K562 (cell line): ENCODE data around the gene MCM7. TPM values are rescaled to one million over a fixed set of nuclear protein-coding genes. Genes with fewer than 3 reads are reported as not detected.
A peak's percentile ranks its signal among the peaks of the same experiment; 100 is the strongest.

Experiments used
- CGGBP1 ChIP-seq: fragments of 250-450 bp; sonication (Bioruptor Pico); IDR thresholded peaks from 2 replicates; pipeline ENCODE4 v1.9.0; 2021; ENCODE audit warnings: mild to moderate bottlenecking
- CHD4 ChIP-seq: fragments of 200-600 bp; sonication (generic); IDR thresholded peaks from 3 replicates; pipeline ENCODE4 v1.6.1; 2012; ENCODE audit warnings: low read depth, mild to moderate bottlenecking, mixed read lengths, low read length, inconsistent platforms; ENCODE audit not compliant: insufficient read depth, insufficient replicate concordance, poor library complexity, severe bottlenecking
- CLOCK ChIP-seq: fragments of 250-450 bp; sonication (Bioruptor Pico); IDR thresholded peaks from 2 replicates; pipeline ENCODE4 v1.4.0; 2020; ENCODE audit warnings: mild to moderate bottlenecking, moderate library complexity, borderline replicate concordance
- DEAF1 ChIP-seq: fragments of 450-650 bp; formaldehyde crosslinking; IDR thresholded peaks from 2 replicates; pipeline ENCODE4 v1.4.0; 2020; ENCODE audit warnings: mild to moderate bottlenecking, moderate library complexity
- FOXM1 ChIP-seq, 2 experiments: fragments of 450-650 bp in 1 of 2; sonication (generic) in 1 of 2; formaldehyde crosslinking in 1 of 2; IDR thresholded peaks; 2 replicates each; pipeline versions ENCODE4 v1.6.1 to v1.9.0; 2017 to 2022; ENCODE audit warnings: low read depth in 2 of 2, mild to moderate bottlenecking in 2 of 2, missing genetic modification reagents in 1 of 2, moderate library complexity in 1 of 2
- MLLT1 ChIP-seq, 2 experiments: fragments of 450-650 bp; IDR thresholded peaks; 2 replicates each; pipeline ENCODE4 v1.6.1; 2016
- MTA2 ChIP-seq: fragments of 450-650 bp; IDR thresholded peaks from 2 replicates; pipeline ENCODE4 v1.6.1; 2016; ENCODE audit warnings: low read depth
- NEUROD1 ChIP-seq: fragments of 150-350 bp; IDR thresholded peaks from 2 replicates; pipeline ENCODE4 v1.6.1; 2014; ENCODE audit warnings: borderline replicate concordance, low read length, low read depth; ENCODE audit not compliant: partially characterized antibody
- PKNOX1 ChIP-seq: fragments of 450-650 bp; IDR thresholded peaks from 2 replicates; pipeline ENCODE4 v1.6.1; 2016
- PML ChIP-seq: IDR thresholded peaks from 2 replicates; pipeline ENCODE4 v1.6.1; 2012; ENCODE audit warnings: low read length, inconsistent platforms
- POLR2AphosphoS2 ChIP-seq: IDR thresholded peaks from 2 replicates; pipeline ENCODE4 v1.6.1; 2012; ENCODE audit warnings: low read length, improper control_type of control experiment
- POU5F1 ChIP-seq: fragments of 150-350 bp; IDR thresholded peaks from 2 replicates; pipeline ENCODE4 v1.6.1; 2014; ENCODE audit warnings: borderline replicate concordance, low read length, low read depth, mild to moderate bottlenecking; ENCODE audit not compliant: partially characterized antibody
- SIN3B ChIP-seq: fragments of 450-650 bp; IDR thresholded peaks from 2 replicates; pipeline ENCODE4 v1.6.1; 2017; ENCODE audit warnings: low read depth, mild to moderate bottlenecking, moderate library complexity
- SREBF1 ChIP-seq: fragments of 150-350 bp; IDR thresholded peaks from 2 replicates; pipeline ENCODE4 v1.6.1; 2014; ENCODE audit warnings: antibody characterized with exemption, low read depth, low read length, borderline replicate concordance
- SREBF2 ChIP-seq: sonication (generic); formaldehyde crosslinking; IDR thresholded peaks from 2 replicates; pipeline ENCODE4 v1.4.0; 2020; ENCODE audit warnings: mild to moderate bottlenecking, missing genetic modification reagents
- SUPT5H ChIP-seq: fragments of 450-650 bp; IDR thresholded peaks from 2 replicates; pipeline ENCODE4 v1.6.1; 2016
- TCF3 ChIP-seq: sonication (generic); formaldehyde crosslinking; IDR thresholded peaks from 2 replicates; pipeline ENCODE4 v1.4.0; 2020; ENCODE audit warnings: mild to moderate bottlenecking, missing genetic modification reagents
- ZFX ChIP-seq: sonication (generic); formaldehyde crosslinking; IDR thresholded peaks from 2 replicates; pipeline ENCODE4 v1.8.0; 2022; ENCODE audit warnings: mild to moderate bottlenecking, missing genetic modification reagents, moderate library complexity
- ZNF121 ChIP-seq: sonication (generic); formaldehyde crosslinking; conservative IDR thresholded peaks from 2 replicates; pipeline ENCODE4 v1.8.0; 2022; ENCODE audit warnings: missing genetic modification reagents
- ZNF197 ChIP-seq: fragments of 200-800 bp; sonication (Bioruptor generic); IDR thresholded peaks from 2 replicates; pipeline ENCODE4 v1.6.1; 2016; ENCODE audit warnings: low read depth, missing genetic modification characterization, missing compliant biosample characterization
- polyA plus RNA-seq, 8 experiments: library from polyadenylated mRNA; depleted of rRNA in 4 of 8; stranded (reverse) in 5 of 8; unstranded in 3 of 8; fragments of >200 nt; fragmentation: Nextera tagmentation in 2 of 8; fragmentation: Illumina TruSeq in 1 of 8; extraction: Ambion mirVana in 2 of 8; extraction: Trizol in 1 of 8; gene quantifications; 2 replicates each; pipeline versions ENCODE4 v1.2.1 to v1.2.3, GENCODE V29; 2011 to 2014; ENCODE audit warnings: inconsistent platforms in 1 of 8, missing spikeins in 1 of 8
- total RNA-seq, 7 experiments: library from RNA; depleted of rRNA in 6 of 7; stranded (reverse); fragments of >200 nt in 6 of 7; fragmentation: Illumina TruSeq in 2 of 7; extraction: Trizol in 2 of 7; gene quantifications; 2 replicates each; pipeline versions ENCODE4 v1.2.1 to v1.2.3, GENCODE V29; 2011 to 2021; ENCODE audit warnings: low replicate concordance in 1 of 7

The MCM7 gene
- total and polyA plus RNA-seq, 9 of the 15 experiments (the other 6 are each of a cell fraction or from before 2014, with no cell fraction given) = 329 to 856 (median 437) TPM

- peak; percentile 49 to 99; a peak in 3 of 4 replicates for TF ChIP-seq MLLT1 (IDR thresholded peaks at IDR 0.05)
- peak; percentile 86 for TF ChIP-seq SUPT5H
- TF ChIP-seq FOXM1 (IDR thresholded peaks at IDR 0.05; ENCODE audit: low read depth) = 0 out of 2 replicates have a peak, but pooled peaks have one; percentile 15
- no peak for TF ChIP-seq FOXM1 (CRISPR knock-in tag; IDR thresholded peaks at IDR 0.05; ENCODE audit: low read depth)
- TF ChIP-seq NEUROD1 = peak; percentile 89
- TF ChIP-seq ZNF121 (CRISPR knock-in tag) = no peak
- TF ChIP-seq ZNF197 (CRISPR knock-in tag) = no peak
- 0 out of 2 replicates have a peak, but pooled peaks have one; percentile 62 for TF ChIP-seq CGGBP1 (CRISPR knock-in tag)
- peak; percentile 95 for TF ChIP-seq SIN3B
- TF ChIP-seq CHD4 = no peak
- TF ChIP-seq PML = peak; percentile 74
- TF ChIP-seq POU5F1 = peak; percentile 14
- peak; percentile 55; the same call in 1 of the 2 replicates for TF ChIP-seq TCF3
- peak; percentile 97 for TF ChIP-seq PKNOX1
- TF ChIP-seq CLOCK = no peak
- TF ChIP-seq SREBF2 (CRISPR knock-in tag) = 0 out of 2 replicates have a peak, but pooled peaks have one; percentile 30
- TF ChIP-seq ZFX (CRISPR knock-in tag) = peak; percentile 96
- 0 out of 2 replicates have a peak, but pooled peaks have one; percentile 34 for TF ChIP-seq SREBF1
- peak; percentile 83; the same call in 1 of the 2 replicates for TF ChIP-seq MTA2
- peak; percentile 98 for TF ChIP-seq POLR2AphosphoS2
- peak; percentile 81 for TF ChIP-seq DEAF1
Observed at GRCh38 chr7:100081535-100082102, 19.6 kb downstream of the MCM7 start, which contains the start of gene ZNF3 (continued).
